Measurements from ENCODE around the gene DDX59.

GRCh38 chr1:200626853-200627534, 42.7 kb downstream of the DDX59 start:
- TF ChIP-seq CTCF (IDR thresholded peaks at IDR 0.05) (no peak), EP300 (IDR thresholded peaks at IDR 0.05; ENCODE audit: low read depth) (no peak), POLR2A (IDR thresholded peaks at IDR 0.05) (no peak), POLR2AphosphoS5 (IDR thresholded peaks at IDR 0.05) (no peak)

All from transverse colon (tissue), 4 donors.